HL-60 (cell line): Measurements from ENCODE around the gene GALNT17.

Source experiments
- GABPA ChIP-seq: IDR thresholded peaks from 2 replicates; pipeline ENCODE4 v1.6.1; 2012; ENCODE audit warnings: low read depth
- POLR2AphosphoS5 ChIP-seq: IDR thresholded peaks from 2 replicates; pipeline ENCODE4 v1.6.1; 2012; ENCODE audit warnings: low read depth
- SPI1 ChIP-seq: IDR thresholded peaks from 2 replicates; pipeline ENCODE4 v1.6.1; 2012; ENCODE audit warnings: low read depth, mild to moderate bottlenecking, borderline replicate concordance
- TF ChIP-seq, protein P1 (sequence below): IDR thresholded peaks from one replicate; pipeline ENCODE4 v1.5.1; 2011; ENCODE audit warnings: low read length, control low read depth, inconsistent platforms; ENCODE audit not compliant: insufficient read depth
- TF ChIP-seq, protein P2 (sequence below): IDR thresholded peaks from 2 replicates; pipeline ENCODE4 v1.6.1; 2012; ENCODE audit warnings: low read depth; ENCODE audit not compliant: insufficient replicate concordance

DNA sequence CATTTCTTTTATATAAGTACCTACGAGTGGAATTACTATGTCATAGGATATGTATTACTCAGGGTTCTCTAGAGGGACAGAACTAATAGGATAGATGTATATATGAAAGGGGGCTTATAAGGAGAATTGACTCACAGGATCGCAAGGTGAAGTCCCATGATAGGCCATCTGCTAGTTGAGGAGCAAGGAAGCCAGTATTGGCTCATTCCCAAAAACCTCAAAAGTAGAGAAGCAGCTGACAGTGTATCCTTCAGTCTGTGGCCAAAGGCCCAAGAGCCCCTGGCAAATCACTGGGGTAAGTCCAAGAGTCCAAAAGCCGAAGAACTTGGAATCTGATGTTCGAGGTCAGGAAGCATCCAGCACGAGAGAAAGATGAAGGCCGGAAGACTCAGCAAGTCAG is 59.8 kb downstream of the GALNT17 start:
- TF ChIP-seq POLR2AphosphoS5 (no peak), SPI1 (no peak), GABPA (no peak)
- TF ChIP-seq, protein P1, sequence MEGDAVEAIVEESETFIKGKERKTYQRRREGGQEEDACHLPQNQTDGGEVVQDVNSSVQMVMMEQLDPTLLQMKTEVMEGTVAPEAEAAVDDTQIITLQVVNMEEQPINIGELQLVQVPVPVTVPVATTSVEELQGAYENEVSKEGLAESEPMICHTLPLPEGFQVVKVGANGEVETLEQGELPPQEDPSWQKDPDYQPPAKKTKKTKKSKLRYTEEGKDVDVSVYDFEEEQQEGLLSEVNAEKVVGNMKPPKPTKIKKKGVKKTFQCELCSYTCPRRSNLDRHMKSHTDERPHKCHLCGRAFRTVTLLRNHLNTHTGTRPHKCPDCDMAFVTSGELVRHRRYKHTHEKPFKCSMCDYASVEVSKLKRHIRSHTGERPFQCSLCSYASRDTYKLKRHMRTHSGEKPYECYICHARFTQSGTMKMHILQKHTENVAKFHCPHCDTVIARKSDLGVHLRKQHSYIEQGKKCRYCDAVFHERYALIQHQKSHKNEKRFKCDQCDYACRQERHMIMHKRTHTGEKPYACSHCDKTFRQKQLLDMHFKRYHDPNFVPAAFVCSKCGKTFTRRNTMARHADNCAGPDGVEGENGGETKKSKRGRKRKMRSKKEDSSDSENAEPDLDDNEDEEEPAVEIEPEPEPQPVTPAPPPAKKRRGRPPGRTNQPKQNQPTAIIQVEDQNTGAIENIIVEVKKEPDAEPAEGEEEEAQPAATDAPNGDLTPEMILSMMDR: no peak
- TF ChIP-seq, protein P2, sequence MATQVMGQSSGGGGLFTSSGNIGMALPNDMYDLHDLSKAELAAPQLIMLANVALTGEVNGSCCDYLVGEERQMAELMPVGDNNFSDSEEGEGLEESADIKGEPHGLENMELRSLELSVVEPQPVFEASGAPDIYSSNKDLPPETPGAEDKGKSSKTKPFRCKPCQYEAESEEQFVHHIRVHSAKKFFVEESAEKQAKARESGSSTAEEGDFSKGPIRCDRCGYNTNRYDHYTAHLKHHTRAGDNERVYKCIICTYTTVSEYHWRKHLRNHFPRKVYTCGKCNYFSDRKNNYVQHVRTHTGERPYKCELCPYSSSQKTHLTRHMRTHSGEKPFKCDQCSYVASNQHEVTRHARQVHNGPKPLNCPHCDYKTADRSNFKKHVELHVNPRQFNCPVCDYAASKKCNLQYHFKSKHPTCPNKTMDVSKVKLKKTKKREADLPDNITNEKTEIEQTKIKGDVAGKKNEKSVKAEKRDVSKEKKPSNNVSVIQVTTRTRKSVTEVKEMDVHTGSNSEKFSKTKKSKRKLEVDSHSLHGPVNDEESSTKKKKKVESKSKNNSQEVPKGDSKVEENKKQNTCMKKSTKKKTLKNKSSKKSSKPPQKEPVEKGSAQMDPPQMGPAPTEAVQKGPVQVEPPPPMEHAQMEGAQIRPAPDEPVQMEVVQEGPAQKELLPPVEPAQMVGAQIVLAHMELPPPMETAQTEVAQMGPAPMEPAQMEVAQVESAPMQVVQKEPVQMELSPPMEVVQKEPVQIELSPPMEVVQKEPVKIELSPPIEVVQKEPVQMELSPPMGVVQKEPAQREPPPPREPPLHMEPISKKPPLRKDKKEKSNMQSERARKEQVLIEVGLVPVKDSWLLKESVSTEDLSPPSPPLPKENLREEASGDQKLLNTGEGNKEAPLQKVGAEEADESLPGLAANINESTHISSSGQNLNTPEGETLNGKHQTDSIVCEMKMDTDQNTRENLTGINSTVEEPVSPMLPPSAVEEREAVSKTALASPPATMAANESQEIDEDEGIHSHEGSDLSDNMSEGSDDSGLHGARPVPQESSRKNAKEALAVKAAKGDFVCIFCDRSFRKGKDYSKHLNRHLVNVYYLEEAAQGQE: no peak
